SIG-M5 treated with dmso at 0.1 percent for 504 hours (cell line): ENCODE data around the gene PDXK.
"Not testable (repeated sequence)": the region's sequence is repeated elsewhere in the genome, so short reads cannot be mapped to it uniquely, and the experiment has no call there.

Experiments used
- DNase-seq: peaks from one replicate; lab custom pipeline; 2025; ENCODE audit not compliant: unreplicated experiment; lab: John Stamatoyannopoulos, UW

The PDXK gene

DNA sequence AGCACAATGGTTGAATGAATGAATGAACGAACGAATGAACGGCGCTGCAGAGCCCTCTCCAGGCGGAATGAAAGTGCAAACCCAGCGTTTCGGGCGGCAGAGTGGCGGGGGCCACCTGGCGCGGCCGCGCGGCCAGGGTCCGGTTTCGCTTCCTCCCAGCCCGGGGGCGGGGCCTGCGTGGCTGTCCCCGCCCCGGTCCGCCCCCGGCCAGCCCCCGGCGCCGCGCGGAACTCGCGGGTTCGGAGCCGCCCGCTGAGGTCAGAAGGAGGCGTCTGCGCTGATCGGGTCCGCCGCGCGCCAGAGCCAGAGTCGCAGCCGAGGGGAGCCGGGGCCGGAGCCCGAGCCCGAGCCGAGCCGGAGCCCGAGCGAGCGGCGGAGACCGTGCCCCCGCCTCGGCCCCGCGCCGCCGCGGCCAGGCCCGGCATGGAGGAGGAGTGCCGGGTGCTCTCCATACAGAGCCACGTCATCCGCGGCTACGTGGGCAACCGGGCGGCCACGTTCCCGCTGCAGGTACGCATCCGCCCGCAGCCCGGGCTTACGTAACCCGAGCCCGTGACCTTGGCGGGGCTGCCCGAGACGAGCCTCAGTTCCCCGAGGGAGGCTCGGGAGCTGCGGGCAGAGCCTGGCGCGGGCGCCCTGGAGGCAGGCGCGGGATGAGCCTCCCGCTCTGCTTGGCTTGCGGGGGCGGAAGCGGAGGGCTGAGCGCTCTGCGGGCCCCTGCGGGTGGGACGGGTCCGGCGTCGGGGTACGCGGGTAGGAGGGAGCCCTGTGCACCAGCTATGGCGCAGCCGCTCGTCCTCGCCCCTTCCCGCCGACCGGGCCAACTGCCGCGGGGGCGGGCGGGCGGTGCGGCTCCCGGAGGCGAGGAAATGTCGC is at the start of gene PDXK:
Gene PDXK (plus strand): TSS at position 258 of the 876 bp plus-strand sequence. CDS start 166 bp downstream, at position 424.
- peak; percentile 87 for DNase-seq

DNA sequence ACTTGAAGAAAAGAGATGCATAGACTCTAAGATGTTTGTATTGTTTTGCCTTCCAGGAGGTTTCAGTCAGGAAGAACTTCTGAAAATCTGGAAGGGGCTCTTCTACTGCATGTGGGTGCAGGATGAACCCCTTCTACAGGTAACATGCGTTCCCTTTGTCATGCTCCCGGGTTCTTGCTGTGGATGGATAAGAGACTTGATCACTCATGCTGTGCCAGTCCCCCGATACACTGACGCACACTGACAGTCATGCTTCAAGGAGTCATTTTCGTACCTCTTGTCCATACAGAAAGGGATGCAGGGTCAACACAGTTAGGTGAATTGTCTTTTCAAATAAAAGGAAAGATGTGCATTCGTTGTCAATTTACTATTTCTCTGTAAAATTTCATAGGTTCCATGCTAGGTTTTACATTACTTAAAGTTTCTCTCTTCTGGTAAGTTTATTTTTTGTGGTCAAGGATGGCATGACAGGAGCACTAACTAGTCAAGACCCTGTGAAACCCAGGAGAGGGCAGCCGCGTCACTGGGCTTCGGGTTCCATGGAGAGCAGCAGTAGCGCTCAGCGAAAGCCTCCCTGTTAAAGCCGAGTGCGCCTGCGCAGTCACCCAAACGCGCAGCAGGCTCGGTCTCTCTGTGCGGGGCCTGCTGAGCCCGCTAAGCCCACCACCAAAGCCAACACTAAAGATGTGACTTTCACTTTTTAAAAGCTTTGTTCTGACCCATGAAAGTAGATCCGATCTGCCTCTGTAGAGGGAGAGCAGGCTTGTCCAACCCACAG is 48.9 kb upstream of the PDXK start:
- no peak for DNase-seq

DNA sequence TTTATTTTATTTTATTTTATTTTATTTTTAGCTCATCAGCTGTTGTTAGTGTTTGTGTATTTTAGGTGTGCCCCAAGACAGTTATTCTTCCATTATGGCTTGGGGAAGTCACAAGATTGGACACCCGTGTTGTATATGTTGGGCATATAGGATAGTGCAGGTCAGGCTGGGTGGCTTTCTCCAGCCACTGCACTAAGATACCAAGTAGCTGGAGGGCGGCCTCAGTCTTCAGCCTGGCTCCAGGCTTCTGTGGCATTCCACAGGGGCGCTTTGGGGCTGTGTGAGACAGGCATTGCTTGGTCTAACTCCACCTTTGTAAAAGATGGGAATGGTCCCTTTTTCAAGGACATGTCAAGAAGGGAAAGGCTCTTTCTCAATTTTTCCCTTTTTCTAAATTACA is 43.1 kb upstream of the PDXK start:
- DNase-seq, result no peak

DNA sequence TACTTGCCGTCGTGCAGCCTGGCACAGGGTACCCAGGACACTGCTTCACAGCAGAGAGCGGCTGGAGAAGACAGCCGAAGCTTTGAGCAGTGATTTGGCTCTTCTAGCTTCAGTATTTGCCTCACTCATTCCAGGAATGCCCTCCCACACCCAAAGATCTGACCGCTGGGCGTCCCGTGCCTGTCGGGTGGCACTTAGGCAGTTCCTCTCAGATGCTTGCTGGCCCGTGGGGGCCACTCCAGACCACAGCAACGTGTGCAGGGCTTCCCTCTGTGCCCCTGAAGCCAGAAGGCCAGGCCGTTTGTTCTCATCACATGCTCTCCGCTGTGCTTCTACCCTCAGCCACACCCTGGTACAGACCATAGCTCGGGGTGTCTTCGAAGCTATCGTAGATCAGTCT is 42.5 kb upstream of the PDXK start:
- no peak for DNase-seq

DNA sequence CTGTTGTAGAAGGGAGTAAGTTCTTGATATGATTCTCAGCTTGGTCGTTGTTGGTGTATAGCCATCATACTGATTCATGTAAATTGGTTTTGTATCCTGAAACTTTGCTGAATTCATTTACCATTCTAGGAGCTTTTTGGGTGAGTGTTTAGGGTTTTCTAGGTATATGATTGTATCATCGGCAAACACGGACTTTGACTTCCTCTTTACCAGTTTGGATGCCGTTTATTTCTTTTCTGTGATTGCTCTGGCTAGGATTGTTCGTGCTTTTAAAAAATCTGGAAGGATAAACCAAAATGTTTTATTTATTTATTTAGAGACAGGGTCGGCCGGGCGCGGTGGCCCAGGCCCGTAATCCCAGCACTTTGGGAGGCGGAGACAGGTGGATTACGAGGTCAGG is 39.0 kb upstream of the PDXK start:
- no peak for DNase-seq

DNA sequence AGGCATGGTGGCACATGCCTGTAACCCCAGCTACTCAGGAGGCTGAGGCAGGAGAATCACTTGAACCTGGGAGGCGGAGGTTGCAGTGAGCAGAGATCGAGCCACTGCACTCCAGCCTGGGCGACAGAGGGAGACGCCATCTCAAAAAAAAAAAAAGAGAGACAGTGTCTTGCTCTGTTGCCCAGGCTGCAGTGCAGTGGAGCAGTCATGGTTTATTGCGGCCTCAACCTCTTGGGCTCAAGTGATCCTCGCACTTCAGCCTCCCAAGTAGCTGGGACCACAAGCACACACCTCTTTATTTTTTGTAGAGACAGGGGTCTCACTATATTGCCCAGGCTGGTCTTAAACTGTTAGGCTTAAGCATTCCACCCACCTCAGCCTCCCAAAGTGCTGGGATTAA is 38.5 kb upstream of the PDXK start:
- DNase-seq, result not testable (repeated sequence)

DNA sequence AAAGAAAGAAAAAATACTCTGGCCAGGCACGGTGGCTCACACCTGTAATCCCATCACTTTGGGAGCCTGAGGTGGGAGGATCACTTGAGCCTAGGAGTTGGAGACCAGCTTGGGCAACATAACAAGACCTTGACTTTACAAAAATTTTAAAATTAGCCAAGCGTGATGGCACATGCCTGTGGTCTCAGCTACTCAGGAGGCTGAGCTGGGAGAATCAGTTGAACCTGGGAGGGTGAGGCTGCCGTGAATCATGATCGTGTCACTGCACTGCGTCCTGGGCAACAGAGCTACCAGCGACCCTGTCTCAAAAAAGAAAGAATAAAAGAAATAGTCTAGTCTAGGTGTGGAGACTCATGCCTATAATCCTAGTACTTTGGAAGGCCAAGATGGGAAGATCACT is 37.3 kb upstream of the PDXK start:
- DNase-seq, result no peak

DNA sequence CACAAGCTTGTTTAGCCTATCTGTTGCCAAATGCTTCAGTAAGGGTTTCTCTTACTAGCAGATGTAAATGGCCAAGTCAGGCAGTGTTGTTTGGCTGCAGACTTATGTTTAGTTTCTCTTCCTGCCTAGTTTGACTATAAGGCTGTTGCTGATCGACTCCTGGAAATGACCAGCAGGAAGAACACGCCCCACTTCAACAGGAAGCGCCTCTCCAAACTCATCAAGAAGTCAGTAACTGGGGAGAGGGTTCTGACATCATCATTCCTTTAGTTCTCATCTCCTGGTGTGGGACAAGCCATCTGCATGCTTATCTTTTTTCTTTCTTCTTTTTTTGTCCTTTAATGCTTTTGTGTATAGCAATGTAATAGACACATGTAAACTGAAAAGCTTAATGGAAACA is 34.5 kb upstream of the PDXK start:
- DNase-seq, result no peak

DNA sequence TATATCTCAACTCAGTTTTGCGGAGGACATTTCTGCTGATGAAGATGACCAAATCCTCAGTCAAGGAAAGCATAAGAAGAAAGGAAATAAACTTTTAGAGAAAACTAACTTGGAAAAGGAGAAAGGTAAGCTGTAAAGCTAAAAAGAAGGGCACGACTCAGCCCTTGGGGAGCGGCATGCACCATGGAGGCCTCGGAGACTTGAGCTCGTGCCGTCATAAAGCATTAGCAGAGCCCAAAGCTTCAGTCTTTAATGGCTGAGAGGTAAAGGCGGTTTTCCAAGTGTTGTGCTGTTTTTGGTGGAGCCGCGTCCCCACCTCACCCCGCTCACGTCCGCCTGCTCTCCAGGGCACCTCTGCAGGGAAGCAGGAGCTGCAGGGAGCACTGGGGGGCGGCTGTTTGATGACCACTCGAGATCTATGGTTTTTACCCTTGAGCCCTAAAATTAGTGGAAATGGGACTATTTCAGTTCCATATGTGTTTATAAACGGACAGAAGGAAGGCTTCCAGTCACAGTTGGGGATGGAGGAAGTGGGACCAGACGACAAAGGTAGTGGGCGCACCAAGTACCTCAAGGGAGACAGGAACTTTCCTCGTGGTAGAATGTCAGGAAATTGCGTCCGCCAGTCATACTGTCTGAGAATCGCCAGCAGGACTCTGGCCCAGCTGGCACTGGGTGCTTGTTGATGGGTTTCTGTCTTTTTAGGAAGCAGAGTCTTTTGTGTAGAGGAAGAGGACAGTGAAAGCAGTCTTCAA is 31.9 kb upstream of the PDXK start:
- no peak for DNase-seq

DNA sequence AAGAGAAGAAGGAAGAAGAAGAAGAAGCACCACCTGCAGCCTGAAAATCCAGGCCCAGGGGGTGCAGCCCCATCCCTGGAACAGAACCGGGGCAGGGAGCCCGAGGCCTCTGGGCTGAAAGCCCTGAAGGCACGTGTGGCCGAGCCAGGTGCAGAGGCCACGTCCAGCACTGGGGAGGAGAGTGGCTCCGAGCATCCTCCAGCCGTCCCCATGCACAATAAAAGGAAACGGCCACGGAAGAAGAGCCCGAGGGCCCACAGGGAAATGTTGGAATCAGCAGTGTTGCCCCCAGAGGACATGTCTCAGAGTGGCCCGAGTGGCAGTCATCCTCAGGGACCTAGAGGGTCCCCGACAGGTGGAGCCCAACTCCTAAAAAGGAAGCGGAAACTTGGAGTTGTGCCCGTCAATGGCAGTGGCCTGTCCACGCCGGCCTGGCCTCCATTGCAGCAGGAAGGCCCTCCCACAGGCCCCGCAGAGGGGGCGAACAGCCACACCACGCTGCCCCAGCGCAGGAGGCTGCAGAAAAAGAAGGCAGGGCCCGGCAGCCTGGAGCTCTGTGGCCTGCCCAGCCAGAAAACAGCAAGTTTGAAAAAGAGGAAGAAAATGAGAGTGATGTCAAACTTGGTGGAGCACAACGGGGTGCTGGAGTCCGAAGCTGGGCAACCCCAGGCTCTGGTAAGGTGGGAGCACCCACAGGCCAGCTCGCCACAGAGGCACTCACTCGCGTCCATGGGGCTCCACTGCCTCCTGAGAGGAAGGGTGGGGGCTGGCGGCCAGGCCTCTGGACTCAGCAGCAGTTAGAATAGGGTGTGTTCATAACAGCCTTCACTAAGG is 31.1 kb upstream of the PDXK start:
- DNase-seq, result no peak

DNA sequence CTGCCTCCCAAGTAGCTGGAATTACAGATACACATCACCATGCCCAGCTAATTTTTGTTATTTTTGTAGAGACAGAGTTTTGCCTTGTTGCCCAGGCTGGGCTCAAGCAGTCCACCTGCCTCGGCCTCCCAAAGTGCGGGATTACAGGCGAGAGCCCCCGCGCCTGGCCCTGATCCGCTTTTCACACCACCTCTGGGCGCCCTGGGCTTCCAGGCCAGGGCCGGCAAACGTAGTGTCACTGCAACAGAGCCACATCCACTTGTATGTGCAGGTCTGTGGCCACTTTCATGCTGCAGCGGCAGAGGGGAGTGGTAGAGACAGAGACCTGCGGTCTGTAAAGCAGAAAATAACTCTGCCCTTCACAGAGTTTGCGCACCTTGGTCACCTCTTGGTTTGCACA is 30.0 kb upstream of the PDXK start:
- no peak for DNase-seq

DNA sequence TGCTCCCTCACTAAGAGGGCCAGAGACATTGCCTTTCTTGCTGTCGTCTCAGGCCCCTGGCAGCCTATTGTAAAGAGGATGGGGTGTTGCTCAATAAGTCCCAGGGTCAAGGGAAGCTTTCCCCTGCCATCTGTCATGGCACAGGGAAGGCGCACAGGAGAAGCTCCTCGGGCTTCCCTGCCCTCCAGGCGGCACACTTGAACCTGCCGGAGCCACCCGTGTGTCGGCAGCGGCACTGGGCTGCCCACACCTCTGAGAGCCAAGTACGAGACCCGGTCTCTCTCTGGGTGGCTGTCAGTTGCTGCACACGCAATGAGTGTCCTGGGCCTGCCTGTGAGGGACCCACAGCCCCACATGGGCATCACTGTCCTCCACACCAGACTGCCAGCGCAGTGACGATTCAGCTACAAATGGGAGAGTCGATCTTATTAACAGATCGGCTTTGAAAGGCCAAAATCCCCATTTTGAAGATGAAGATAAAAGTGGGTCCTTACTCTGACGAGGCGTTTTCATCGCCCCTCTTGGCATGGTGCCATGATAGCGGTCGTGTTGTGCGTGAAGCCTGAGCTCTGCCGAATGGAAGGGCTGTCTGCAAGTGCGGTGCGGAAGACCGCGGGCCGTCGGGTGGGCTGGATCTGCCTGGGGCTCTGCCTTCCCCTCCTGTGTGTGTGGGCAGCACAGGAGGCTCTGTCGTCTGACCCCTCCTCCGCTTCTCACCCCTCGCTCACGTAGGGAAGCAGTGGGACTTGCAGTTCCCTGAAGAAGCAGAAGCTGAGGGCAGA is 29.2 kb upstream of the PDXK start:
- no peak for DNase-seq

DNA sequence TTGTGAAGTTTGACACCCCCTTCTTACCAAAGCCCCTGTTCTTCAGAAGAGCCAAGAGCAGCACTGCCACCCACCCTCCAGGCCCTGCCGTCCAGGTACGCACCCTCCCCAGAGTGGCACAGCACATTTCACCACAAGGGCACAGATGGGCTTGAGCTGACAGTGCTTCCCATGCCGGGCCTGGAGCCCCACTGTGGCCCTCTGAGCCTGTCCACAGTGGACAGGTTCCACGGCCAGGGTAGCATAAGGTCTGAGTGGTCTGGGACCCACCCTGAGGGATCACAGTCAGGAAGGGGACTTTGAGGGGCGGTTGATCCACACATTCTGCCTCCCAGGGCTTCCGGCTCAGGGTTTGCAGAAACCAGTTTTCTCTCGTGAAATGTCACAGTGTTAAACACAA is 28.6 kb upstream of the PDXK start:
- DNase-seq, result no peak

DNA sequence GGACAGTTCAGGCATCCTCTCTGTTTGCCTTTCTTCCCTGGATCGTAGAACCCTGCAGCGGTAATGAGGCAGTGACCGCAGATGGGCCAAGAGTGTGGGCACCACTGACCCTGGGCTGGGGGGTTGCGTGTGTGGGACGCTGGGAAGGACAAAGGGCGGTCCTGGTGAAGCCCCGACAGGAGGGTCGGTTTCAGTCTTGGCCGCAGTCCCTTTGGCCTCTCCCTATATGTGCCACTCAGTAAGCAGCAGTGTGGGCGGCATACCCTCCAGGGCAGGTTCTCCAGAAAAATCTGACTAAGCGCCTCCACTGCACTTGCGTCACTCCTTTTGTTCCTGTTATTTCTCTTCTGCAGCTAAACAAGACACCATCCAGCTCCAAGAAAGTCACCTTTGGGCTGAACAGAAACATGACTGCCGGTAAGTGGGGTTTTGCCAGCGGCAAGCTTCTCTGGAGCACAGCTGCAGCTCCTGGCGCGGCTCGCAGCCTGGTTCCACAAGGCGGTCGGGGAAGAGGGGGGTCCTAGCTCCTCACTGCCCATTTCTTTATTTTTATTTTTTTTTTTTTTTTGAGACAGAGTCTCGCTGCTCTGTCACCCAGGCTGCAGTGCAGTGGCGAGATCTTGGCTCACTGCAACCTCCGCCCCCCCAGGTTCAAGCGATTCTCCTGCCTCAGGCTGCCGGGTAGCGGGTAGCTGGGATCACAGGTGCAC is 27.7 kb upstream of the PDXK start:
- no peak for DNase-seq

DNA sequence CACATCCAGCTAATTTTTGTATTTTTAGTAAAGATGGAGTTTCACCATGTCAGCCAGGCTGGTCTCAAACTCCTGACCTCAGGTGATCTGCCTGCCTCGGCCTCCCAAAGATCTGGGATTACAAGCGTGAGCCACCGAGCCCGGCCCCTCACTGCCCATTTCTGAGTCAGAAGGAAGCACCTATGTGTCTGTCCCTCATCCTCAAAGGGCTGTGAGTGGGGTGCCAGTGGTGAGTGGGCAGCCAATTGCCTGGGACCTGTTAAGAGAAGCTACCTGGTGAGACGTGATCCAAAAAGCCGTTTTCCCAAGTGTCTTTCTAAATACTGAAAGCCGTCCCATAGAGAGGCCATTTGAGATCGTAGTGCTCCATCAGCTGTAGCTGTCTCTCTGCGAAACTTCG is 27.1 kb upstream of the PDXK start:
- DNase-seq, result no peak

DNA sequence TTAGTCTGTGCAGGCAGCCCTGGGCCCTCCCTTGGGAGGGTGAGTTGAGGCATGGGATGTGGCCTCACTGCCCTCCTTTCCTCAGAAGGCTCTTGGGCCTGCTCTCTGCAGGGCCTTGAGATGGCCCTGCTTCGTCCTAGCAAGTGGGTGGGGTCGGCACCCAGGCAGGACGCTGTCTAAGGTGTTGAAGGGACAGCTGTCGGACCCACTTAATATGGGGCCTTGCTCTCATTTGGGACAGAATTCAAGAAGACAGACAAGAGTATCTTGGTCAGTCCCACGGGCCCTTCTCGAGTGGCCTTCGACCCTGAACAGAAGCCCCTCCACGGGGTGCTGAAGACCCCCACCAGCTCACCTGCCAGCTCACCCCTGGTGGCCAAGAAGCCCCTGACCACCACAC is 26.0 kb upstream of the PDXK start:
- no peak for DNase-seq

DNA sequence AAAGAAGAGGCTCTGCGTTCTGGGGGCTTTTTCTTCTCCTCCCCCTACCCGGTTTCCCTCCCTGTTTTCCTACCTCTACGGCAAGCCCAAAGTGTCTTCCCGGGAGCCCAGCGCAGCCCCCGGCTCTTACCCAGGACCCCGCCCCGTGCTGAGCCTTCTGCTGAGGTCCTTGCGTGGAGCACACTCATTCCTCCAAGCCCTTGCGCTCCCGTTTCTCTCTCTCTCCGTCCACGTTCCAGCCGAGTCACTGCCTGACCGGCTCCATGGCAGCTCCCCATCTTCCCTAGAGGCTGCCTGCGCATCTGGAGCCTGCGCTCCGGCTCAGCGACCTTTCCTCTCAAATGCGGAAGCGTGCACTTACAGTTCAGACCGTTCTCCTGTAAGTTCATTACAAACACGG is 24.9 kb upstream of the PDXK start:
- no peak for DNase-seq

DNA sequence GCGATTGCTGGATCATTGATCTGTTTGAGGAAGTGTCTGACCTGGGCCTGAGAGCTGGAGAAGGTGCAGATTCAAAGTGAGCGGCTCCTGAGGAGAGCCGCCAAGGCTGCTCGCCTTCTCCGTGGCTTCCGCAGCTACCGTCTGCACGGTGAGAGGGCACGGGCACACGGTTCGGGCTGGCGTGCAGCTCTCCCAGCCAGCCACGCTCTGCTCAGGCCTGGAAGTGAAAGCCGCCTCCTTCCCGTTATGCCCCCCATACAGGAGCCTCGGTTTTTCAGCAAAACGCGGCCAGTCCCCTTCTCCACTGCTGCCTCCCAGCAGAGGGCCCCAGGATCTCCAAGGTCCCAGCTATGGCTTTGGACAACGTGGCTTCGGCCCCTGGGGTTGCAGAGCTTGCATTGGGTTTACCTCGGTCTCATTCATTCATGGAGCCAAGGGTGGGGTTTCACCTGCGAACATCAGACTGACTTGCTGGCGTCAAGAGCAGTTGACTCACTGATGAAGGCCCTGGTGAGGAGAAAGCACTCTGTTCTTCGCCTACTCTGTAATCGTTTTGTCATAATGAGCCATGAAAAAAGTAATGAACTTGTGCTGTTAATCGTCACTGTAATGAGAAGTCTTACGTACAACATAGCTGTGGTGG is 24.4 kb upstream of the PDXK start:
- no peak for DNase-seq

DNA sequence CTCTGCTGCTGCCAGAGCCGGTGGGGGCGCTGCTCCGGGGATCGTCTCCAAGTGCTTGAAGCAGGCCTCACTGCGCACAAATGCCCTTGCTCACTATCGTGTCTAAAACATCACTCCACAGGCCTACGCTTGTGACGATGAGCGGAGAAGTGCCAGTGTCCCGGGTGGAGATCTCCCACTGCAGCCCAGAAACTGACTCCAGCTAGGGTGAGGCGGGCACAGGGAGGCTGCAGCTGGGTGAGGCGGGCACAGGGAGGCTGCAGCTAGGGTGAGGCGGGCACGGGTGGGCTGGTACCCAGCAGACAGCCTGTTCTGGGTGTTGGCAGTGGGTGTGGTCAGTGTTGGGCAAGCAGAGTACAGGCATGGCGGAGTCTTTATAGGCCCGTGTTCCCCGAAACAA is 22.7 kb upstream of the PDXK start:
- DNase-seq, result no peak
